Right renal pelvis (tissue), 4 donors: ENCODE measurements around the gene ZC3H12D. TPM values are rescaled to one million over a fixed set of nuclear protein-coding genes. Genes with fewer than 3 reads are reported as not detected.
A peak's percentile ranks its signal among the peaks of the same experiment; 100 is the strongest.
"Not testable (repeated sequence)": the region's sequence is repeated elsewhere in the genome, so short reads cannot be mapped to it uniquely, and the experiment has no call there.

Source experiments
- DNase-seq, 4 donors: peaks; one replicate each; pipeline ENCODE4 v3.0.0-alpha.2; 2013; ENCODE audit warnings: low read depth in 4 of 4, low spot score in 3 of 4, missing footprints in 1 of 4
- polyA plus RNA-seq, 4 donors: library from polyadenylated mRNA; unstranded; fragments of 120-200 nt; gene quantifications; one replicate each; pipeline ENCODE4 v1.2.1, GENCODE V29; 2013; ENCODE audit not compliant: insufficient read length in 4 of 4

ZC3H12D gene
- polyA plus RNA-seq, 4 donors = 0.20 to 0.54 (median 0.39) TPM

- DNase-seq = not testable (repeated sequence)
Observed at GRCh38 chr6:149460249-149460648, 24.6 kb downstream of the ZC3H12D start.

- no peak for DNase-seq
Observed at GRCh38 chr6:149459761-149460160, 25.1 kb downstream of the ZC3H12D start.

- DNase-seq = no peak
Observed at GRCh38 chr6:149458806-149459205, 26.0 kb downstream of the ZC3H12D start.

GRCh38 chr6:149458196-149458595 is 26.6 kb downstream of the ZC3H12D start:
- DNase-seq = no peak

- DNase-seq = no peak
Observed at GRCh38 chr6:149457316-149457884, 27.4 kb downstream of the ZC3H12D start.

GRCh38 chr6:149456311-149457021 is 28.3 kb downstream of the ZC3H12D start:
- DNase-seq = no peak

GRCh38 chr6:149455031-149455732 is 29.6 kb downstream of the ZC3H12D start:
- no peak for DNase-seq

- peak in 1 of 4 donors; percentile 54 for DNase-seq
Observed at GRCh38 chr6:149454346-149454848, 30.4 kb downstream of the ZC3H12D start.

- no peak for DNase-seq
Observed at GRCh38 chr6:149453597-149454345, 31.0 kb downstream of the ZC3H12D start.

GRCh38 chr6:149452037-149452939 is 32.5 kb downstream of the ZC3H12D start:
- no peak for DNase-seq

- no peak for DNase-seq
Observed at GRCh38 chr6:149451376-149452036, 33.3 kb downstream of the ZC3H12D start.

- no peak for DNase-seq
Observed at GRCh38 chr6:149450679-149451375, 34.0 kb downstream of the ZC3H12D start.

GRCh38 chr6:149449831-149450678 is 34.8 kb downstream of the ZC3H12D start:
- DNase-seq = no peak

- no peak for DNase-seq
Observed at GRCh38 chr6:149448821-149449453, 35.9 kb downstream of the ZC3H12D start.

- no peak for DNase-seq
Observed at GRCh38 chr6:149446791-149447376, 37.9 kb downstream of the ZC3H12D start.

- DNase-seq = no peak
Observed at GRCh38 chr6:149445573-149445972, 39.2 kb downstream of the ZC3H12D start.

GRCh38 chr6:149445095-149445466 is 39.7 kb downstream of the ZC3H12D start:
- DNase-seq = no peak
